ENCODE results near the gene OR13H1.

- no peak for TF ChIP-seq CTCF (IDR thresholded peaks at IDR 0.05)
- TF ChIP-seq POLR2A (IDR thresholded peaks at IDR 0.05) = no peak
Observed at GRCh38 chrX:131549011-131549410, 5.1 kb downstream of the OR13H1 start.
